ENCODE measurements around the gene KMO. TPM values are rescaled to one million over a fixed set of nuclear protein-coding genes. Genes with fewer than 3 reads are reported as not detected.

KMO gene
- total RNA-seq, 1 donor from 2014 or later, result 0.50 TPM

DNA sequence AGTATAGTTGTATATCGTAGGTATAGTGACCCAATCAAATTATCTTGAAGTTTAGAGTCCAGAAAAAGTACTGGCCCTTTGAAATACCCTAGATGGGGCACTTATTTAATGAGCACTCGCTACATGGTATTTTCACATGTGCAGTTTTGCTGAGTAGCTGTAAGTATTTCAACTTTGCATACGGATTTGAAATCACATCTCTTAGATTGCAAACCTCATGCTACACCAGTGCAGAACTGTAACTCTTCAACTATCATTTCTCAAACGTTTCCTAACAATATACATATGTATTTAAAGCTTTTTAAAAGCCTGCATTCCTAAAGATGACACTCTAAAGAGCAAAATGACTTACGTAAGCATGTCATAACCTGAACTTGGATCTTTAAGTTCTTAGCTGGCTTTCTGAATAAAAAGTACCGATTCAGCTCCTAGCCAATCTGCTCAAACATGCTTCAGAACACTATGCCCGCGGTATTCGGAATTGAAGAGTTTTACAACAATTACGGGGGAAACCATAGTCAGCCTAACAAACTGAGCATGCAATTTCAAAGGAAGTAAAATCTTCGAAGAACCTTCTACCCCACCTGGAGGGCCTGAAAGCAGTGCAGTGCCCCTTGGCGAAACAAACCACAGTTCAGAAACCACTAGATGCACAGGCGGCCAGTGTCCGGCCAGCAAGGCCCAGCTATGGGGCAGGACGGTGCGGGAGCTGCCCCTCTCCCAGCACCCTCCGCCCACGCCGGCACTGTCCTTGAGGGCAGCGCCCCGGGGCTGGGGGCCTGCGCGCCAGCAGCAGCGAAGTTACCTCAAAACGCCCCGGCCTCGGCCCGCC lies 13.5 kb upstream of the KMO start:
- Histone ChIP-seq H4K20me1 (ENCODE audit: insufficient read depth, low read length) (peaks cover 9% of the 10 kb centered on the region), H3K36me3 (ENCODE audit: insufficient read depth, low read length) (no peaks in the 10 kb centered on the region), H3K79me2 (ENCODE audit: insufficient read depth, low read length) (peaks cover 56% of the 10 kb centered on the region), H3K4me2 (ENCODE audit: low read length) (peak overlapping the region; percentile 91), H2AFZ (ENCODE audit: low read depth, low read length) (peak overlapping the region; percentile 86), H3K9ac (ENCODE audit: low read length) (peak overlapping the region; percentile 92), H3K27ac (ENCODE audit: low read depth, low read length) (peak overlapping the region; percentile 87), H3K4me1 (ENCODE audit: insufficient read depth, low read length) (no peaks in the 10 kb centered on the region), H3K27me3 (ENCODE audit: insufficient read depth, low read length) (peaks cover 3% of the 10 kb centered on the region), H3K9me3 (ENCODE audit: insufficient read depth, low read depth, low read length) (no peaks in the 10 kb centered on the region), H3K4me3 (ENCODE audit: insufficient read depth, low read depth, low read length) (peak overlapping the region; percentile 83)
- no peaks in the 10 kb centered on the region for H3K9me3 Mint-ChIP-seq (ENCODE audit: unreplicated experiment)
- H3K27ac Mint-ChIP-seq (ENCODE audit: unreplicated experiment), result peak overlapping the region; percentile 75
- no peaks in the 10 kb centered on the region for H3K27me3 Mint-ChIP-seq (ENCODE audit: low read depth, unreplicated experiment)
- FAIRE-seq, result no peak
- peak; percentile 20 for DNase-seq (ENCODE audit: low read depth)
- peaks cover 3% of the 10 kb centered on the region for H3K36me3 Mint-ChIP-seq (ENCODE audit: low read depth, unreplicated experiment)
- H3K4me1 Mint-ChIP-seq (ENCODE audit: low read depth, unreplicated experiment), result peaks cover 8% of the 10 kb centered on the region
- H3K4me3 Mint-ChIP-seq (ENCODE audit: unreplicated experiment), result peak overlapping the region; percentile 95
- TF ChIP-seq, protein P1, sequence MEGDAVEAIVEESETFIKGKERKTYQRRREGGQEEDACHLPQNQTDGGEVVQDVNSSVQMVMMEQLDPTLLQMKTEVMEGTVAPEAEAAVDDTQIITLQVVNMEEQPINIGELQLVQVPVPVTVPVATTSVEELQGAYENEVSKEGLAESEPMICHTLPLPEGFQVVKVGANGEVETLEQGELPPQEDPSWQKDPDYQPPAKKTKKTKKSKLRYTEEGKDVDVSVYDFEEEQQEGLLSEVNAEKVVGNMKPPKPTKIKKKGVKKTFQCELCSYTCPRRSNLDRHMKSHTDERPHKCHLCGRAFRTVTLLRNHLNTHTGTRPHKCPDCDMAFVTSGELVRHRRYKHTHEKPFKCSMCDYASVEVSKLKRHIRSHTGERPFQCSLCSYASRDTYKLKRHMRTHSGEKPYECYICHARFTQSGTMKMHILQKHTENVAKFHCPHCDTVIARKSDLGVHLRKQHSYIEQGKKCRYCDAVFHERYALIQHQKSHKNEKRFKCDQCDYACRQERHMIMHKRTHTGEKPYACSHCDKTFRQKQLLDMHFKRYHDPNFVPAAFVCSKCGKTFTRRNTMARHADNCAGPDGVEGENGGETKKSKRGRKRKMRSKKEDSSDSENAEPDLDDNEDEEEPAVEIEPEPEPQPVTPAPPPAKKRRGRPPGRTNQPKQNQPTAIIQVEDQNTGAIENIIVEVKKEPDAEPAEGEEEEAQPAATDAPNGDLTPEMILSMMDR (IDR thresholded peaks at IDR 0.05; ENCODE audit: insufficient read depth, low read depth, low read length), result no peak
- TF ChIP-seq EZH2 (IDR thresholded peaks at IDR 0.05; ENCODE audit: insufficient read depth, low read length), result no peak

DNA sequence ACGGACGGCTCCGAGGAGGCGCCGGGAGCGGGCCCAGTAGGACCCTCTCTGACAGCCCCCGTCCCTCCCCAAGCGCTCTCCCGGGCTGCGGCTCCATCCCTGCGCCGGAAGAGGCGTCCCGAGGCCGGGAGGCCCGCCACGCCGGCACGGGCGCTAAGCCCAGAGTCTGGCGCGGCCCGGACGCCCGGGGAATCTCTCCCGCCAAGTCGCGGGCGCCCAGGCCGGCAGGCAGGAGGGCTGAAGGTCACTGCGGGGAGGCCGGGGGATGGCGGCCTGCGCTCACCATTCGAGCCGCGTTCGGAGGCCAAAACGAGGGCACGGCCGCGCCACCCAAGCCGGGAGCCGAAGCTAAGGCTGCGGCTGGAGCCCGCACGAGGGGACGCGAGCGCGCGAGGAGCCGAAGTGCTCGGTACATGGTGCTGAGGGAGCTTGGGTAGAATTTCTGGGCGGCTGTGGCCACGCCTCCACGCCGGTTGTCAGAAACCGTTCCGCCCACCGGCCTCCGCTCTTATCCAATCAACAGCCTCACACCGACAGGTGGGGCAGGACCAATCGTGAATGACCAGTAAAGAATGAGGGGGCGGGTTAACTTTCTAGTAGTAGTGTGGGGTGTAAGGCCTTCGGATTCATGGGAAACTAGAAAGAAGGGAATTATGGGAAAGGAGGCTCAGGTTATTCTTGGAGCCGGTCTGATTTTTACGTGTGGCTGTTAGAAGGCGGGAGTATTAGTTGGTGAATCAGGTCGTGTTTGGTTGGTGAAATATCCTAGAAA lies 12.7 kb upstream of the KMO start, which contains the start of gene FH:
Gene FH, minus strand, starts transcription at position 448 of the 772 bp plus-strand sequence. Its CDS starts 33 bp downstream, at position 415.
- peak within 1 kb of the TSS; percentile 86 for H2AFZ ChIP-seq (ENCODE audit: low read depth, low read length)
- FAIRE-seq, result peak; percentile 47
- no peaks in the 10 kb centered on the region for H3K27me3 Mint-ChIP-seq (ENCODE audit: low read depth, unreplicated experiment)

More for the DNA sequence above, 12.7 kb upstream of the KMO start, which contains the start of gene FH:
- Histone ChIP-seq H3K36me3 (ENCODE audit: insufficient read depth, low read length) (no peaks in the 10 kb centered on the region), H3K9me3 (ENCODE audit: insufficient read depth, low read depth, low read length) (no peaks in the 10 kb centered on the region), H3K27ac (ENCODE audit: low read depth, low read length) (peak within 1 kb of the TSS; percentile 87), H3K4me1 (ENCODE audit: insufficient read depth, low read length) (no peaks in the 10 kb centered on the region), H3K79me2 (ENCODE audit: insufficient read depth, low read length) (peaks cover 48% of the 10 kb centered on the region), H3K27me3 (ENCODE audit: insufficient read depth, low read length) (peaks cover 3% of the 10 kb centered on the region), H4K20me1 (ENCODE audit: insufficient read depth, low read length) (peaks cover 5% of the 10 kb centered on the region), H3K4me3 (ENCODE audit: insufficient read depth, low read depth, low read length) (peak within 1 kb of the TSS; percentile 83), H3K4me2 (ENCODE audit: low read length) (peak within 1 kb of the TSS; percentile 91), H3K9ac (ENCODE audit: low read length) (peak within 1 kb of the TSS; percentile 92)
- Mint-ChIP-seq H3K27ac (ENCODE audit: unreplicated experiment) (peak within 1 kb of the TSS; percentile 75), H3K36me3 (ENCODE audit: low read depth, unreplicated experiment) (peaks cover 3% of the 10 kb centered on the region), H3K4me3 (ENCODE audit: unreplicated experiment) (peak within 1 kb of the TSS; percentile 95), H3K9me3 (ENCODE audit: unreplicated experiment) (no peaks in the 10 kb centered on the region), H3K4me1 (ENCODE audit: low read depth, unreplicated experiment) (peaks cover 8% of the 10 kb centered on the region)
- peak; percentile 97 for DNase-seq (ENCODE audit: low read depth)
- TF ChIP-seq, protein P1 (IDR thresholded peaks at IDR 0.05; ENCODE audit: insufficient read depth, low read depth, low read length), result no peak
- TF ChIP-seq EZH2 (IDR thresholded peaks at IDR 0.05; ENCODE audit: insufficient read depth, low read length), result no peak

Measured in astrocyte (in vitro differentiated cells and primary cell).